IMR-90 (cell line): ENCODE results near the gene RAD23B.

Experiments
- CTCF ChIP-seq: conservative IDR thresholded peaks from 2 replicates; pipeline ENCODE4 v1.5.1; 2012; ENCODE audit warnings: mild to moderate bottlenecking, low read depth, low read length, improper control_type of control experiment
- POLR2A ChIP-seq: IDR thresholded peaks from 2 replicates; pipeline ENCODE4 v1.6.1; 2012; ENCODE audit warnings: mild to moderate bottlenecking, low read depth, low read length
- RFX5 ChIP-seq: IDR thresholded peaks from 2 replicates; pipeline ENCODE4 v1.8.0; 2012; ENCODE audit warnings: low read depth, mild to moderate bottlenecking, low read length, moderate library complexity

GRCh38 chr9:107307331-107307730 lies 24.3 kb downstream of the RAD23B start:
- TF ChIP-seq CTCF: no peak
- TF ChIP-seq POLR2A: no peak
- no peak for TF ChIP-seq RFX5
